GM18520 (cell line): Measurements from ENCODE around the gene CYTH3.
"Not testable (repeated sequence)": the region's sequence is repeated elsewhere in the genome, so short reads cannot be mapped to it uniquely, and the experiment has no call there.

Experiments used
- ATAC-seq: cut with Tn5 transposase; IDR thresholded peaks from one replicate; pipeline ENCODE4 v1.9.1; 2021; ENCODE audit not compliant: unreplicated experiment

CYTH3 gene

DNA sequence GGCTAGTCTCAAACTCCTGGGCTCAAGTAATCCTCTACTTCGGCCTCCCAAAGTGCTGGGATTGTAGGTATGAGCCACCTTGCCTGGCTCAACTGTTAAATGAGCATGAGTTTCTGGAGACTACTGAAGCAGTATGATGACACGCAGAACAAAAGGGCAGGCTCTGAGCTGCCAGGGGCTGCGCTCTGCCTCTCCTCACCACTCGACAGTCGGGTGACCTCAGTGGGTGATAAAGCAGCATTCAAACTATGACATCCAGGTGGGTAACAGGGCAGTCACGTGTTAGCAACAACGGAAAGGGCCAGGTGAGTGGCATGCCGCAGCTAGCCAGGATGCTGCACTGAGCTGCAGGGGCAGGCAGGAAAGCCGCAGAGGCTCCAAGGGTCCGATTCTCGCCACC lies 71.5 kb downstream of the CYTH3 start:
- no peak for ATAC-seq

DNA sequence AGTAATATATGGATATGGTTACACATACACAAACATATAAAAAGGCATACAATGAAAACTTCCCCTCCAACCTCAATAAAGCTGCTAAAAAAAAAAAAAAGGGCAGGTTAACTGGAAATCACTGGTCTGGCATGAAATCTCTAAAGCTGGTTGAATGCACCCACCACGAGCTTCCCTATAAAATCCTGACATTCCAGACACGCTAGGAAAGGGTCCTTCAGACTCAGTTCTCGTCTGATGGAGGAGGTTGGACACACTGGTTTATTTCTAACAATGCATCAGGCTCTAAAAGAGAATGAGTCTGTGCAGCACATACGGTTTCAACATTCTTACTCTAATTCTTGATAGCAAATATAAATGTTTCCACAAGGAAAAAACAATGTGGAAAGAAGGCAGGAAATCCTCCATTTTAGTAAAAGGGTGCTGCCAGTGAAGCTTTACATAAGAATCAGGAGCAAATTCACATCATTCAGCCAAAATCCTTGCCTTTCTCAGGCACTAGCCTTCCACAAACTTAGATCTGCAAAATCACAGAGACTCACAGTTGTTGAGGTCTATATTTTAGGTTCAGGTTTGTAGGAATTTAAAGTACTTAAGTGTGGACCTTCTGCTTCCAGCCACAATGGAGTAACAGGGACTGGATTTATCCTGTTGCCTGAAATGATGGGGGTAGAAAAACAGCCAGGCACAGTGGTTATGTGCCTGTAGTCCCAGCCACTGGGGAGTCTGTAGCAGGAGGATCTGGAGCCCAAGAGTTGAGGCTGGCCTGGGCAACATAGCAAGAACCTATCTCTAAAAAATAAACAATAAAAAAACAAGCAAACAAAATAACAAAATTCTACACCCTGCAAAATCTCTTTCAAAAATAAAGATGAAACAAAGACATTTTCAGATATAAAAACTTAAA lies 73.5 kb downstream of the CYTH3 start:
- no peak for ATAC-seq

DNA sequence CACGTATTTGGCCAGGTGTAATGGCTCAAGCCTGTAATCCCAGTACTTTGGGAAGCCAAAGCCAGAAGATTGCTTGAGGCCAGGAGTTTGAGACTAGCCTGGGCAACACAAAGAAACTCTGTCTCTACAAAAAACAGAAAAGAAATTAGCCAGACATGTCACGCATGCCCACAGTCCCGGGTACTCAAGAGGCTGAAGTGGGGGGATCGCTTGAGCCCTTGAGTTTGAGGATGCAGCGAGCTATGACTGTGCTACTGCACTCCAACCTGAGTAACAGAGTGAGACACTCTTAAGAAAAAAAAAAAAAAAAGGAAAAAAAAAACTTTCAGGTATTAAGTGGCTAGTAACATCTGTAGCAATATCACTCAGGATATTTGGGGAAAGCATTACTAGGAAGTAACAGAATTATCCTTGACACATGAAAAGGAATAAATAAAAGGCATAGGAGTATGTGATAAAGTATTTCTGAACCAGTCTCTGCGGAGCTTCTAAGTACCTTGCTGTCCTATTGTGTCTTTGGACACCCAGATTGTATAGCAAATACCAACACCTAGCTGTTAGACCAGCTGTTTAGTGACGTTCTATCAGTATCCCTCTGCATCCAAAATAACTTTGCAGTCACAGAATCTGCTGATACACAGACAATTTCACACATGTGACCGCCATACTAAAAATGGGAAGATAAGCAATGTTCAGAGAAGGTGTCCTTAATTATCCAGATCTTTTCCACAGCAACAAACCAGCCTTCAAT lies 74.4 kb downstream of the CYTH3 start:
- no peak for ATAC-seq

DNA sequence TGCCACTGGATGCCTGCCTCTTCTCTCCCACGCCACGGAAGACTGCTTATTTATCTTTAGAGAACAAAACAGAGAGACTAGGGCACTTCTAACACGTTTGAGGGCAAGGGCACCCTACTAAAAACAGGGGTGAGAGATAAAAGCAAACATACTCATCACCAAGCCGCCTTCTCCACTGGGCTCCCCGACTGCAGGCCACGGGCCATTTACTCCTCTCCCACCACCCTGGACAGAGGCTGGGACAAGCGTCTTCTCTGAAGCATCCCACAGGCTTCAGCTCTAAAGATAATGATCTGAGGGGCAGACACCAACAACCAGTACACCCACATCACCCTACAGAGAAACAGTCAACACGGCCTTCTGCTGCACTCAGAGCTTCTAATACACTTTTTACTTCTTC lies 78.7 kb downstream of the CYTH3 start:
- no peak for ATAC-seq

DNA sequence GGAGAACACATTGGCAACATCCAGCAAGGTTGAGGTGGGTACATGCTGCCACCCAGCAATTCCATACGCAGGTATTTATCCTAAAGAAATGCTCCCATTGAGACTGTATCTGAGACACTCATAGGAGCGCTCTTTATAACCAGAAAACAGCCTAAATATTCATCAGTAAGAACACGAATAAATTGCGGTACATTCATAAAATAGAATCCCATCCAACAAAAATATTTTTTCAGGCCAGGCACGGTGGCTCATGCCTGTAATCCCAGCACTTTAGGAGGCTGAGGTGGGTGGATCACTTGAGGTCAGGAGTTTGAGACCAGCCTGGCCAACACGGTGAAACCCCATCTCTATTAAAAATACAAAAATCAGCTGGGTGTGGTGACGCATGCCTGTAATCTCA lies 81.9 kb downstream of the CYTH3 start:
- ATAC-seq: not testable (repeated sequence)

DNA sequence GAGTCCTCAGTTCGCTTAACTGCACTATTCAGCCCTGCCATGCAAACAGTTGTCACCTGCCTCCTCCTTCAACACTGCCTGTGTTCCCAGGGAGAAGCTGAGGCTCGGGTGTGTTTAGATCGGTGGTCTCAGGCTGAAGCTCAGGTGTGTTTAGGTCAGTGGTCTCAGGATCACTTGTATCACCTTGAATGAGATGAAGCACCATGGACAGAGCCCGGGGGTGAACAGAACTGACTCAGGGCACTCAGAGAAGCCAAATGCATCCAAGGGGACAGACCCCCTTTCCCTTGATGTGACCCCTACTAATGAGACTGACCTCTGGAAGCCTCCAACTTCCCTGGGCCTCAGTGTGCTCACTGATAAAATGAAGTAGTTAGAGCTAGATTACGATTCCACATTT lies 84.0 kb downstream of the CYTH3 start:
- no peak for ATAC-seq

DNA sequence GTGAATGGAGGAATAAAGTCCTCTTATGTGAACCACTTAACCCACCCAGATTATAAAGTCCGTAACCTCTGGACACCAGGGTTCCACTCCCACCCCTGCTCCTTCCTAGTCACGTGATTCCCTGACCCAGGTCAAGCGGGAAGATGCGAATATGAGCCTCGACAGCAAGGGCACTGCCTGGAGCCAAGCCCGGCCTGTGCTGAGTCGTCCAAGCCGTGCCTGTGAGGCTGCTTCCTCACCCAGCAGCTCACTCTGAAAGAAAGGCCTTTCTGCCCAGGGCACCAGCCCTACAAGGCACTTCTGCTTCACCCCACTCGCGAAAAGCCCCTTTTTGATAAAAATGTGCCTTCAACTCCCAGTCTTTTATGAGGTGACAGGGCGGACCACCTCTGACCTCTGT lies 85.8 kb downstream of the CYTH3 start:
- ATAC-seq: no peak

DNA sequence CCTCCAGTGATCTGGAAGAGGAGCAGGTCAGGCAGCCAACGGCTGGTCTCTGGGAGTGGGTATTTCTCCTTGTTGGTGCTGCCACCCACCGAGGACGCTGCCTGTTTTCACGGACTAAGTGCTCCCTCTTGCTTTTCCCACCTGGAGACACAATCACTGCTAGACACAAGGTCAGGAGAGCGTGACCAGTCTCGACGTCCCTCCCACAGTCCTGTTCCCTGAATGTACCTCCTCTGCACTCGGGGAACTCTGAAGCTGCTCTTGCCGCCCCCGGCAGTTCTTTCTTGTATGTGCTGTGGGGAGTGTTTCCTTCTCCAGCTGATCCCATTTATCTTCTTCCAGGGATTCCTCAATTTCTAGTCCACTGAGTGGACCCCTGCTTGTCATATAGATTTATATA lies 89.4 kb downstream of the CYTH3 start:
- no peak for ATAC-seq

DNA sequence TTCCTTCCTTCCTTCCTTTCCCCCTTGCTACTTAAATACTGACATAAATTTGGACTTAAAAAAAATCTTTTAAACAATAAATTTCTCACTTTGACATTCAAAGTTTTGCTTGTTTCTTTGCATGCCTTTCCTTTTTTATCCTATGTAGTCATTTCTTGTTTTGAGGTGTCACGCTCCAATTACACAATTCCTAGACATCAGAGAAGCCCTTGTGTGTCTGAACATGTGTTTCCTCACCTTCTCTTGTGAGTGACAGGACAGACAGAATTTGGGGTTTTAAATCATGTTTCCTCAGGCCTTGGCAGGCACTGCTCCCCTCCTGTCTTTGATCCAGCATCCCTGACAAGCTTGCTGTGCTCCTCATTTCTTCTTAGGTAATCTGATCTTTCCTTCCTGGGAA lies 91.3 kb downstream of the CYTH3 start:
- ATAC-seq: no peak

DNA sequence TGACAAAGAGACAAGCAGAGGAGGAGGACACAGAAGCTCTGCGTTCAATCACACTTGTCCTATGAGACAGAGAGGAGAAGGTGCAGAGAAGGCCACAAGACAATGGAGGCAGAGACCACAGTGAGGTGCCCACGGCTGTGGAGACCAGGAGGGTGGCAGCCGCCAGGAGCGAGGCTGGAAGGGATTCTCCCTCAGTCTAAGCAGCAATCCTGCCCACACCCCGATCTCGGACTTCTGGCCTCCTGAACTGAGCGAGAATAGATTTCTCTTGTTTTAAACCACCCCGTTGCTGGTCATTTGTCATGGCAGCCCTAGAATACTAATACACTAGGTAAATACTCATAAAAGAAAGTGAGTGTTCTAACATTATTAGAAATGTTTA lies 92.1 kb downstream of the CYTH3 start:
- no peak for ATAC-seq

DNA sequence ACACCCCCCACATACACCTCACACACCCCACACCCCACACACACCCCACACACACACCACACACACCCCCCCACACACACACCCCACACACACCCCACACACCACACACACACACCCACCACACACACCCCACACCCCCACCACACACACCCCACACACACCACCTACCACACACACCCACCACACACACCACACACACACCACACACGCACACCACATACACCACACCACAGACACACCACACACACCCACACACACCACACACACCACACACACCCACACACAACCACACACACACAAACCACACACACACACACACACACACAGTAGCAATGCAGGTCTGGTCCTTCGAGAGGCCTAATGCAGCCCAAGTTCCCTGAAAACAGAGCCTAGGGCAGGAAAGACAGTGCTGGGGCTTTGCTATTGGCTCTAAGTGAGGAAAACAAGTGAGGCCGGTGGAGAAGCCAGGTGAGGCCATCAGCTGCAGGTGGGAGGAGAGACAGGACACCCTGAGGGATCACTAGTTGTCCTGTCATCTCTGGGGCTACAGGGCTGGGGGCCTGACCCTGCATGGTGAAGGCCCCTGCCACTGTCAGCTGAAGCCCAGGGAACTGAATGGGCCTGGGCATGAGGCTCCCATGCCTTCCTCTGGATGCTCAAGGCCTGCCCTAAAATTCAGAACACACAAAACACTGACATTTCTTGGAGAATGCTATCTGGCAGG lies 92.6 kb downstream of the CYTH3 start:
- no peak for ATAC-seq

DNA sequence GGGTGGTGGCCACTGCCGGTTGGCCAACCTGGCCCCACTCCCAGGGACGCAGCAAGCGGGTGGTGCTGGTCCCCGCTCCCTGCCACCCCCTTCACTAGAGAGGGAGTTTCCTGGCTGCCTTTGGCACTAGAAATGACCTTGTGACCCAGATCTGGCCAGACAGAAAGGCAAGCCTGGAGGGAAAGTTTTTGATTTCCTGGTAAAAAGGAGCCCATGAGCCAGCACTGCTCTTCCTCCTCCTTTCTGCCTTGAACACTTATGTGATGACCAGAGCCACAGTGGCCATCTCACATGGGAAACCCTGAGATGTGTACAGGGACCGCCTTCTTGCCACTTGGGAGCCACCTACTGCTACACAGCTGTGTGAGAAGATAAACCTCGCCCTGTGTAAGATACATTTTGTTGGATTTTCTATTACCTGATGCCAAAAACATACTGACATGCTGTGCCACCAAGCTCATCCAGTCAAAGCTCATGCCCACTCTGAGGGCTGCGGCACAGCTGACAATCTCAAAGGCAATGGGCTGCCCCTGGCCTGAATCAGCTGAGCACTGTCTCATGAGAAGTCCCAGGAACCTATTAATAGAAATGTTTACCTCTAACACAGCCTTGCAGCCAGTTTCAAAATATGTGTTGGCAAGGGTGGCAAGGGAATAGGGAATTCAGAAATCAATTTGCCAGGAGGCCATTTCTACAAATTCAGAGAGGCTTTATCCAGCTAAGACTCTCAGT lies 94.0 kb downstream of the CYTH3 start:
- ATAC-seq: no peak

DNA sequence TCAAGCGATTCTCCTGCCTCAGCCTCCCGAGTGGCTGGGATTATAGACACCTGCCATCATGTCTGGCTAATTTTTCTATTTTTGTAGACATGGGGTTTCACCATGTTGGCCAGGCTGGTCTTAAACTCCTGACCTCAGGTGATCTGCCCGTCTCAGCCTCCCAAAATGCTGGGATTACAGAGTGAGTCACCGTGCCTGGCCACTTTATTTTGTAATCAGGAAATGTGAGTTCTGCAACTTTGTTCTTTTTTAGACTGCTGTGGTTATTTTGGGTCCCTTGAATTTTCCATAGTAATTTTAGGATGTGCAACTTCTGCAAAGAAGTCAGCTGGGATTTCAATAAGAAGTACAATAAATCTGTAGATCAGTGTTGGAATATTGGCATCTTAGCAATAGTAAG lies 96.8 kb downstream of the CYTH3 start:
- ATAC-seq: no peak

DNA sequence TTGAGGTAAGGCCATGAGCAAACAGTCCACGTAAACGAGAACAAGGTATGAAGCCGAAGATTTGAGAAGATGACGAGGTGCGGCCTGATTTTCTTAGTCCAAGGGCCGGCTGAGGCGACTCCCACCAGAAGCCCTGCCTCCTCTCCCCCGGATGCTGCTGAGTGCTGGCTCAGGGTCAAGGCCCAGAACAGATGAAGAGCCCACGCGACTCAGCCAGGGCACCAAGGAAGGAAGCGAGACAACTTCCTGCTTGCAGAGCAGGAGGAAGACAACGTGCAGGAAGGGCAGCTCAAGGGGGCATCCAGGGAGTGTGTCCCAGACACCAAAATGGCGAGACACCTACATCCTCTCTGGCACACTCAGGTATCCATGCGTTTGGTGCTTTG lies 99.5 kb downstream of the CYTH3 start:
- no peak for ATAC-seq

DNA sequence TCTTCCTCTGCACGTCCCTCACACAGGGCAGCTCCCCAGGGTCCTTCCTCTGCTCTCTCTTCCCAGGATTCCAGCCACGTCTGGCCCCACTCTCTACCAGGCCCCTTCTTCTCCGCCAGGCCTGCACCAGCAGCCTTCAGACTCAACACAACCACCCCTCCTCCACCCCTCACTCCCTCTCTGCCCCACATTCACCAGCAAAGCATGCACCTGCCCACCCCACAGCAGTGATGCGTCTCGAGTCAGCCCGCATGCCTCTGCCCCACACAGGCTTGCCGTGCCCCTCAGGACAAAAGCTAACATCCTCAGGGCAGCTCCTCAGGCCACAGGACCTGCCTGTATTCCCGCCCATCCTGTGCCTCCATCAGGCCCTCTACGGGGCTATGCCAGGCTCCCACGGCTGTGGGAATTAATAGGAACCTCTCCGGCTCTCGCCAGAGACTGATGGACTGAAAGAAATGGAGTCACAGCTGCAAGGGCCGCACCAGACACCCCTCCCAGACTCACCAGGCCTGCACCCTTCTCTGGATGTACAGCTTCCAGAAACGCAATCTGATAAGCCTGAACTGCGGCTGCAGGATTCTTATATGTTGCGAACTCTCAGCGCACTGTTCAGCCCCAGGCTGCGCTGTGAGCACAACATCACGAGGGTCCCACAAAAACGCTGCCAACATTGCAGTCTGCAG lies 100.1 kb downstream of the CYTH3 start:
- ATAC-seq: no peak

DNA sequence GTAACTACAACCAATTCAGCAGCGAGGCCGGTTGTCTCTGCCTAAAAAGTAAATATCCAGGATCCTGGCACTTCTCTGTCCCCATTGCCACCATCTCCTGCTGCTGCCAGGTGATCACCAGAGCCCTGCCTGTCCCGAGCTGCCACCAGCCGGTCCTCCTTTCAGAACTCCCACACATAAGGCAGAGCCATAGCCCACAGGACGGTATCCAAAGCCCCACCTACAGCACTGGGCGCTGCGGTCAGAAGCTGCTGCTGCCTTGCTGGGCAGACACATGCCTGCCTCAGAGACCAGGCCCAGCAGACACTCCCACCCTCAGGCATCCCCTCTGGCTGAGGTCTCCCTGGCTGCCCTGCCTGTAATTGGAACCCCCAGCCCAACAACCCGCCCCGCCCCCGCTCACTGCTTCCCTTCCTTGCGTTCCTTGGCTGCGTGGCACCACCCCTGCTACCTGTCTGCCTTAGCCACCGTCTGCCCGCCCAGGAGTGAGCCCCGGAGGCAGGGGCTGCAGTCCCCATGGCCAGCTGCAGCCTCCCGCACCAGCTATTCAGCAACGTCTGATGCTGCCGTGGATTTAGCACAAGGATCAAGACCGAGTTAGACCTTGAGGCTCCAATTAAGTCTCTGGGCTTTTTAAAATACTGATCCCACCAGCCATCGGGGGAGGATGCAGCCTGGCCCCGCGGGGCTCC lies 100.7 kb downstream of the CYTH3 start:
- ATAC-seq: no peak

DNA sequence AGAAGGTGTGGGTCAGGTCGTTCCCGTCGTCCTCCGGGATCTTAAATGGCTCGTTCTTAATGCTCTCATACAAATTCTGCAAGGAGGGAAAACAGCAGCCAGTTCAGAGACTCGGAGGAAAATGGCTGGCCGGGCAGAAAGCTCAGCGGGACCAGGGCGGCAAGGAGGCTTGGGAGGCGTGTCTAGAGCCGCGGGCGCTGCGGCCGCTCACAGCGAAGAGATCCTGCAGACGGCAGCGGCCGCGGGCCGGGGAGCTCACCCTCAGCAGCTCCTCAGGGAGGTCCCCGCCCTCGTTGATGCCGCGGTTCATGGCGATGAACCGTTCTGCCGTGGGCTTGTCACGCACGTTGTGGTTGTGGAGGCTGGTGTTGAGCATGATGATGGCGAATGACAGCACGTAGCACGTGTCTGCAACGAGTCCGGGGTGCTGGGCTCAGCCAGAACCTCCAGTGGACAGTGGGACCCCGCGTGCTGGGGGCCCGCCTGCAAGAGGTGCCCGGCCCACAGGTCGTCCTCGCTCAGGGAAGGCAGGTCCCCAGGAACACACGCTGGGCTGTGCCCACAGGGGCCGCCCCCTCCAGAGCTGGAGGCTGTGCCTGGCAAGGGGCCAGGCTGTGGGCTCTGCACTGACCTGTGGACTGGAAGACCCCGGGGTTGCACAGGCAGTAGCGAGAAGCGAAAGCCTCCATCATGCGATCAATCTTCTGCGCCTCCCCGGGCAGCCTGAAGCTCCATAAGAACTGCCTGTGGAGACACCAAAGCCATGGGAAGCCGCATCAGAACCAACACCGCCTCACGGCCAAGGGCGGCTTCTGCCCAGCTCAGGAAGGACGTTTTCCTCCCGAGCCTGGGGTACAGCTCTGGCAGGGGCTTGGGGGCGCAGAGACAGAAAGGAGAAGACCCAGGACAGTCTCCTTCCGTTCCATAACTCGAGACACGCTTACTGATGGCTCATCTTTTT lies 101.6 kb downstream of the CYTH3 start:
- ATAC-seq: no peak

DNA sequence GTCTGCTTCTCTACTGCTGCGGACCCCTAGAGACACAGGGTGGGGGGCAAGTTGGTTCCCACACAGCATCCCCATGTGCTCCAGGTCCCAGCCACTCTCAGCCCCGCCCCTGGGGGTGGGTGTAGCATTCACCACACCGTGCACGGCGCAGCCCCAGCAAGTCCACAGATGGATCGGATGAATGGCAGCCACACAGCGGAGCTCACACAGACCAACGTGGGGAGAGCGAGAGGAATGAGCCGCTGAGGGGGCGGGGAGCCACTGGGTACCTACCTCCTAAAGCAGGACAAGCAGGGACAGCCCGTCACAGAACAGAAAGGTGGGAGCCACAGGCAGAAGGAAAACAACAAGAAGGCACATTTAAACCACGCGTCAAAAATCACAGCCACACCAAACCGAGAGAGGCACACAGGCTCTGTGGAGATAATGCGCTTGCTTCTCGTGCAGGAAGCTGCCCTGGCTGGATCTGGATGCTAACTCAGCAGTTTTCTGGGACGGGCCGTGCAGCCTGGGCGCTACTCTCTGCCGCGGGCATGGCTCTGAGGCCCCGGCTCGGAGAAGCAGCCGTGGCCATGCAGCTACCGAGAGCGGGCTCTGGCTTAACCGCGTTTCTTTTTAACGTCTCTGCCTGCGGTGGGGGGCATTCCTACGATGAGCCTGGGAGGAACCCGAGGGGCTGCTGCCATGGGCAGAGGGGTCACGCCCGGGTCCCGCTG lies 102.5 kb downstream of the CYTH3 start:
- no peak for ATAC-seq
